Calu3 (cell line): ENCODE results near the gene LSG1. TPM values are rescaled to one million over a fixed set of nuclear protein-coding genes. Genes with fewer than 3 reads are reported as not detected.
A peak's percentile ranks its signal among the peaks of the same experiment; 100 is the strongest.

Source experiments
- BruUV-seq: library from RNA; stranded (reverse); fragments of 400-500 nt; replicated peaks from 2 replicates; lab custom pipeline; 2021; lab: Mats Ljungman, UMichigan
- CTCF ChIA-PET: fragments of 300-600 bp; sonication (Branson Sonifier 250); formaldehyde crosslinking; loops from one replicate; lab custom pipeline; 2022; ENCODE audit warnings: antibody characterized with exemption; lab: Charles Lee
- DNase-seq: peaks from one replicate; pipeline ENCODE4 v3.0.0; 2022
- H3K27ac Mint-ChIP-seq: one replicate; pipeline ENCODE4 v1.8.0; 2022; ENCODE audit warnings: mixed read lengths; ENCODE audit not compliant: unreplicated experiment
- H3K27me3 Mint-ChIP-seq: one replicate; pipeline ENCODE4 v1.8.0; 2022; ENCODE audit warnings: mixed read lengths; ENCODE audit not compliant: unreplicated experiment
- H3K36me3 Mint-ChIP-seq: one replicate; pipeline ENCODE4 v1.8.0; 2022; ENCODE audit warnings: mild to moderate bottlenecking, moderate library complexity, mixed read lengths; ENCODE audit not compliant: insufficient read depth, unreplicated experiment
- H3K4me1 Mint-ChIP-seq: one replicate; pipeline ENCODE4 v1.8.0; 2022; ENCODE audit warnings: mild to moderate bottlenecking, low read depth, mixed read lengths; ENCODE audit not compliant: unreplicated experiment
- H3K4me3 Mint-ChIP-seq: one replicate; pipeline ENCODE4 v1.8.0; 2022; ENCODE audit warnings: mild to moderate bottlenecking, low read depth, moderate library complexity, mixed read lengths; ENCODE audit not compliant: unreplicated experiment
- H3K9me3 Mint-ChIP-seq: one replicate; pipeline ENCODE4 v1.8.0; 2022; ENCODE audit warnings: low read depth, mixed read lengths; ENCODE audit not compliant: unreplicated experiment
- intact Hi-C: fragments of 100-400 bp; cut with micrococcal nuclease; formaldehyde crosslinking; loops from one replicate; pipeline ENCODE4 v1.10.0; 2022; ENCODE audit not compliant: unreplicated experiment
- total RNA-seq: library from RNA; stranded (reverse); gene quantifications from 2 replicates; pipeline ENCODE4 v1.2.3, GENCODE V29; 2022
- TF ChIP-seq, protein P1 (sequence below): fragments of 200-600 bp; IDR thresholded peaks from one replicate; pipeline ENCODE4 v1.8.0; 2022; ENCODE audit warnings: antibody characterized with exemption; ENCODE audit not compliant: unreplicated experiment

Gene LSG1
- total RNA-seq, 1 experiment from 2014 or later: 86.3 TPM

DNA sequence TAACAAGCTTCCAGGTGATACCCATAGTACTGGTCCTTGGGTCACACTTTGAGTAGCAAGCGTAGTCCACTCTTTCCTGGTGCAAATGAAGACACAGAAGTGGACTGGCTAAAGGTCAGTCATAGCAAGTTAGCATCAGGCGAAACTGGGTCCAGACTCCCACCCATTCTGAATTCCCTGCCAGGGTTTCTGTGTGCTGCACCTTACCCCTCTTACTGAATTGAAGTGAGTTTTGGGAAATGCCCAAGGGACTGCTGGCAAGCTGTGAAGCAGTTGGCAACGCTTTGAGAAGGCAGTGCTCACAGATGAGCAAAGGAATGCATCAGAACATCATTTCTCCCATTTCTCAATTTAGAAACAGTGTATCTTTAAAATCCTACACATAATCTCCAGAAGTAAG lies 1.8 kb upstream of the LSG1 start:
- Mint-ChIP-seq H3K9me3 (no peaks in the 10 kb centered on the region), H3K36me3 (peaks cover 24% of the 10 kb centered on the region), H3K27ac (no peak overlapping the region), H3K4me1 (peaks cover 40% of the 10 kb centered on the region), H3K27me3 (peaks cover 35% of the 10 kb centered on the region), H3K4me3 (no peak overlapping the region)
- TF ChIP-seq, protein P1, sequence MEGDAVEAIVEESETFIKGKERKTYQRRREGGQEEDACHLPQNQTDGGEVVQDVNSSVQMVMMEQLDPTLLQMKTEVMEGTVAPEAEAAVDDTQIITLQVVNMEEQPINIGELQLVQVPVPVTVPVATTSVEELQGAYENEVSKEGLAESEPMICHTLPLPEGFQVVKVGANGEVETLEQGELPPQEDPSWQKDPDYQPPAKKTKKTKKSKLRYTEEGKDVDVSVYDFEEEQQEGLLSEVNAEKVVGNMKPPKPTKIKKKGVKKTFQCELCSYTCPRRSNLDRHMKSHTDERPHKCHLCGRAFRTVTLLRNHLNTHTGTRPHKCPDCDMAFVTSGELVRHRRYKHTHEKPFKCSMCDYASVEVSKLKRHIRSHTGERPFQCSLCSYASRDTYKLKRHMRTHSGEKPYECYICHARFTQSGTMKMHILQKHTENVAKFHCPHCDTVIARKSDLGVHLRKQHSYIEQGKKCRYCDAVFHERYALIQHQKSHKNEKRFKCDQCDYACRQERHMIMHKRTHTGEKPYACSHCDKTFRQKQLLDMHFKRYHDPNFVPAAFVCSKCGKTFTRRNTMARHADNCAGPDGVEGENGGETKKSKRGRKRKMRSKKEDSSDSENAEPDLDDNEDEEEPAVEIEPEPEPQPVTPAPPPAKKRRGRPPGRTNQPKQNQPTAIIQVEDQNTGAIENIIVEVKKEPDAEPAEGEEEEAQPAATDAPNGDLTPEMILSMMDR: no peak
- CTCF ChIA-PET: interaction anchor here (0.7 to 6.0 kb wide), 3 partner anchors 9 to 597 kb away, joined by 3 to 83 read pairs (median 35); partner anchors contain the start of gene XXYLT1
- BruUV-seq: no TSS peak
- DNase-seq: no peak
- intact Hi-C loops: no loop called here

DNA sequence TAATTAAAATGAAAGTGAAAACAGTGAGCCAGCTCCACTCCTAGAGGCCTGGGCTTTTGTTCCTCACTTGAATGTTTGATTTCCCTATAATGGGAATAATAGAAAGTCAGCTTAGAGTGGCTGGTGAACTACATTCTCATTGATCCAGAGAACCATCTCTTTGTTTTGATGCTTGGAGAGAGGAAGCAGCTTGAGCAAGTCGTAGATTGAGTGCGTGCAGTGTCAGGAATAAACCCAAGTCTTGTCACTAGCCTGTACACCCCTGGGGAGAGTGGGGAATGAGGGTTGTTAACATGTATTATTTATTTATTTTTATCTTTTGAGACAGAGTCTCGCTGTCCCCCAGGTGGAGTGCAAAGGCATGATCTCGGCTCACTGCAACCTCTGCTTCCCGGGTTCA lies 885 bp upstream of the LSG1 start:
- intact Hi-C loops: no loop called here
- Mint-ChIP-seq H3K36me3 (peaks cover 30% of the 10 kb centered on the region), H3K27ac (peak overlapping the region; percentile 99), H3K27me3 (peaks cover 35% of the 10 kb centered on the region), H3K4me3 (peak overlapping the region; percentile 100), H3K9me3 (no peaks in the 10 kb centered on the region), H3K4me1 (peaks cover 47% of the 10 kb centered on the region)
- TF ChIP-seq, protein P1: no peak
- TSS peak; percentile 98 for BruUV-seq
- CTCF ChIA-PET: interaction anchor here (0.6 to 6.0 kb wide), 18 partner anchors 10 to 870 kb away, joined by 3 to 83 read pairs (median 4); partner anchors contain the start of genes FAM43A, PPP1R2 and XXYLT1
- DNase-seq: no peak

- TF ChIP-seq, protein P1: peak; percentile 89
Measured at GRCh38 chr3:194671511-194671899, 486 bp downstream of the LSG1 start.

DNA sequence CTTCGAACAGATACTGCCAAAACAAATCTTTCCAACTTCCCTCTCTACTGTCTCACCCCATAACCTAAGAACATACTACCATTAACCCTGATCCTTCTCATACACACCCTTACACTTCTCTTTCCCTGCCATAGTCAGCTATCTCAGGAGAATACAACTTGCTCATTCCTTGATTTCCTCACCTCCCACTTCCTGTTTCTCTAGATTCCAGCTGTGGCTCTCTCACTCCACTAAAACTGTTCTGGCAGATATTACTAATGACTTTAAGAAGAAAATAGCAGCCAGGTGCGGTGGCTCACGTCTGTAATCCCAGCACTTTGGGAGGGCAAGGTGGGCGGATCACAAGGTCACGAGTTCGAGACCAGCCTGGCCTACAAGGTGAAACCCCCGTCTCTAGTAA lies 4.6 kb downstream of the LSG1 start:
- CTCF ChIA-PET: no interaction called here
- DNase-seq: no peak
- H3K4me3 Mint-ChIP-seq: no peak overlapping the region
- BruUV-seq: no TSS peak
- peaks cover 39% of the 10 kb centered on the region for H3K4me1 Mint-ChIP-seq
- H3K9me3 Mint-ChIP-seq: no peaks in the 10 kb centered on the region
- H3K36me3 Mint-ChIP-seq: peaks cover 66% of the 10 kb centered on the region
- TF ChIP-seq, protein P1: no peak
- no peak overlapping the region for H3K27ac Mint-ChIP-seq
- H3K27me3 Mint-ChIP-seq: no peaks in the 10 kb centered on the region
- intact Hi-C loops: no loop called here

More at GRCh38 chr3:194671511-194671899, 486 bp downstream of the LSG1 start:
- Mint-ChIP-seq H3K27me3 (peaks cover 24% of the 10 kb centered on the region), H3K4me3 (peak overlapping the region; percentile 100), H3K27ac (peak overlapping the region; percentile 99), H3K36me3 (peaks cover 32% of the 10 kb centered on the region), H3K4me1 (peaks cover 56% of the 10 kb centered on the region), H3K9me3 (no peaks in the 10 kb centered on the region)
- CTCF ChIA-PET: interaction anchor here (0.6 to 6.0 kb wide), 20 partner anchors 10 to 872 kb away, joined by 3 to 83 read pairs (median 4); partner anchors contain the start of genes FAM43A, PPP1R2 and XXYLT1
- intact Hi-C loops: no loop called here
- BruUV-seq: TSS peak; percentile 71
- DNase-seq: peak; percentile 60
